K562 (cell line): ENCODE results near the gene TUFM. TPM values are rescaled to one million over a fixed set of nuclear protein-coding genes. Genes with fewer than 3 reads are reported as not detected.
"Not testable (repeated sequence)": the region's sequence is repeated elsewhere in the genome, so short reads cannot be mapped to it uniquely, and the experiment has no call there.

Source experiments
- ATAC-seq: fragments of 200-7000 bp; cut with Tn5 transposase; 3 replicates; pipeline ENCODE4 v1.9.1; 2020; ENCODE audit warnings: moderate library complexity
- BruUV-seq: library from RNA; stranded (reverse); fragments of 400-500 nt; replicated peaks from 2 replicates; lab custom pipeline; 2021; lab: Mats Ljungman, UMichigan
- CTCF ChIA-PET: fragments of 300-600 bp; formaldehyde crosslinking; extraction: SDS; loops from one replicate; lab custom pipeline; 2021; ENCODE audit warnings: low intra/inter-chr PET ratio; lab: Yijun Ruan, JAX
- POLR2A ChIA-PET: fragments of 300-600, 350-650 bp; sonication (Branson Sonifier 250); formaldehyde crosslinking; extraction: SDS; loops from one replicate; lab custom pipeline; 2021; ENCODE audit warnings: antibody characterized with exemption, inconsistent platforms; lab: Yijun Ruan, JAX
- DNase-seq, 4 experiments: peaks; one replicate each; pipeline versions ENCODE4 v3.0.0 to v3.0.0-alpha.2; 2011 to 2018; ENCODE audit warnings: low spot score in 3 of 4, mixed read lengths in 3 of 4; ENCODE audit errors: extremely low read depth in 1 of 4
- FAIRE-seq: peaks from 2 replicates; lab custom pipeline; 2011; peaks lifted over from hg19 to GRCh38; lab: Jason Lieb, UNC
- H2AFZ ChIP-seq: 2 replicates; pipeline ENCODE4 v1.6.0; 2011; ENCODE audit warnings: low read depth, low read length, control low read depth, inconsistent platforms
- H3K27ac ChIP-seq: fragments of 200-600 bp; 3 replicates; pipeline ENCODE4 v1.8.0; 2011; ENCODE audit warnings: low read depth, mild to moderate bottlenecking, control low read depth, inconsistent platforms, low read length, moderate library complexity, mixed read lengths; ENCODE audit errors: extremely low read depth
- H3K27me3 ChIP-seq, 2 experiments: fragments of 300-600 bp in 1 of 2; 2 replicates in 1 of 2; 3 replicates in 1 of 2; pipeline versions ENCODE4 v1.6.0 to v1.8.0; 2011; ENCODE audit warnings: inconsistent platforms in 2 of 2, low read length in 2 of 2, mild to moderate bottlenecking in 1 of 2, mixed read lengths in 1 of 2, moderate library complexity in 1 of 2; ENCODE audit not compliant: control insufficient read depth in 2 of 2, insufficient read depth in 2 of 2
- H3K36me3 ChIP-seq: fragments of 300-600 bp; 3 replicates; pipeline ENCODE4 v1.8.0; 2011; ENCODE audit warnings: mild to moderate bottlenecking, low read length, inconsistent platforms; ENCODE audit not compliant: control insufficient read depth, insufficient read depth
- H3K4me1 ChIP-seq, 2 experiments: fragments of 200-600 bp in 1 of 2; replicated peaks in 1 of 2; 2 replicates in 1 of 2; 3 replicates in 1 of 2; pipeline versions ENCODE4 v1.5.1 to v1.8.0; 2011; ENCODE audit warnings: inconsistent platforms in 2 of 2, low read length in 2 of 2, mild to moderate bottlenecking in 1 of 2, mixed read lengths in 1 of 2, moderate library complexity in 1 of 2; ENCODE audit not compliant: control insufficient read depth in 2 of 2, insufficient read depth in 2 of 2
- H3K4me2 ChIP-seq: 2 replicates; pipeline ENCODE4 v1.6.1; 2011; ENCODE audit warnings: low read length, control low read depth, inconsistent platforms, mixed read lengths; ENCODE audit not compliant: insufficient read depth
- H3K4me3 ChIP-seq: fragments of 200-600 bp; sonication (generic), shearing (Covaris generic); 2 replicates; pipeline ENCODE4 v1.5.1; 2016; ENCODE audit warnings: control low read depth, inconsistent platforms
- H3K79me2 ChIP-seq: fragments of 200-600 bp; 3 replicates; pipeline ENCODE4 v1.8.0; 2011; ENCODE audit warnings: low read length, inconsistent platforms; ENCODE audit not compliant: control insufficient read depth, insufficient read depth
- H3K9ac ChIP-seq, 2 experiments: 2 replicates each; pipeline versions ENCODE4 v1.6.0 to v1.6.1; 2011; ENCODE audit warnings: low read depth in 2 of 2, low read length in 2 of 2, control low read depth in 1 of 2, inconsistent platforms in 1 of 2, mild to moderate bottlenecking in 1 of 2, mixed read lengths in 1 of 2; ENCODE audit not compliant: insufficient read depth in 1 of 2
- H3K9me1 ChIP-seq: one replicate; pipeline ENCODE4 v1.6.0; 2011; ENCODE audit warnings: inconsistent platforms, mild to moderate bottlenecking, low read length, moderate library complexity; ENCODE audit not compliant: control insufficient read depth, insufficient read depth
- H3K9me3 ChIP-seq: replicated peaks from 2 replicates; pipeline ENCODE4 v1.5.1; 2011; ENCODE audit warnings: low read depth, low read length, inconsistent platforms; ENCODE audit not compliant: control insufficient read depth, insufficient read depth
- H4K20me1 ChIP-seq: replicated peaks from 2 replicates; pipeline ENCODE4 v1.6.1; 2011; ENCODE audit warnings: low read length, inconsistent platforms, mixed read lengths; ENCODE audit not compliant: control insufficient read depth, insufficient read depth
- CBX1 ChIP-seq: sonication (generic); IDR thresholded peaks from 2 replicates; pipeline ENCODE4 v1.6.1; 2016; ENCODE audit warnings: antibody characterized with exemption, low read depth, mild to moderate bottlenecking
- EGR1 ChIP-seq: fragments of 450-650 bp; conservative IDR thresholded peaks from 2 replicates; pipeline ENCODE4 v1.6.1; 2017; ENCODE audit warnings: mild to moderate bottlenecking
- HNRNPL ChIP-seq: fragments of 200-400 bp; formaldehyde crosslinking; IDR thresholded peaks from 2 replicates; pipeline ENCODE4 v1.6.1; 2017; ENCODE audit warnings: low read depth, mild to moderate bottlenecking, low read length
- RBFOX2 ChIP-seq: fragments of 200-400 bp; formaldehyde crosslinking; IDR thresholded peaks from 2 replicates; pipeline ENCODE4 v1.6.1; 2017; ENCODE audit warnings: low read depth, mild to moderate bottlenecking, low read length, moderate library complexity
- ZNF143 ChIP-seq: sonication (generic); formaldehyde crosslinking; IDR thresholded peaks from 2 replicates; pipeline ENCODE4 v1.9.0; 2022; ENCODE audit warnings: mild to moderate bottlenecking, missing genetic modification reagents
- ZNF512 ChIP-seq: IDR thresholded peaks from 2 replicates; pipeline ENCODE4 v1.6.1; 2016; ENCODE audit warnings: missing genetic modification characterization, missing compliant biosample characterization
- WGBS: fragments of 100-300 bp; shearing (Covaris generic); methylation state at CpG from one replicate; pipeline ENCODE4 v1.1.6; 2016; ENCODE audit warnings: low coverage, mixed read lengths; ENCODE audit not compliant: insufficient coverage; ENCODE audit errors: missing lambda C conversion rate; 5-methylcytosine and 5-hydroxymethylcytosine counted together
- in situ Hi-C: fragments of 300-500 bp; cut with MboI; formaldehyde crosslinking; loops from 4 replicates; pipeline ENCODE4 v1.15.0; 2018; ENCODE audit warnings: inconsistent platforms, mixed read lengths
- intact Hi-C: fragments of 100-400 bp; cut with micrococcal nuclease; formaldehyde crosslinking; loops from 2 replicates; pipeline ENCODE4 v1.14.2; 2022
- polyA plus RNA-seq, 8 experiments: library from polyadenylated mRNA; depleted of rRNA in 4 of 8; stranded (reverse) in 5 of 8; unstranded in 3 of 8; fragments of >200 nt; fragmentation: Nextera tagmentation in 2 of 8; fragmentation: Illumina TruSeq in 1 of 8; extraction: Ambion mirVana in 2 of 8; extraction: Trizol in 1 of 8; gene quantifications; 2 replicates each; pipeline versions ENCODE4 v1.2.1 to v1.2.3, GENCODE V29; 2011 to 2014; ENCODE audit warnings: inconsistent platforms in 1 of 8, missing spikeins in 1 of 8
- total RNA-seq, 7 experiments: library from RNA; depleted of rRNA in 6 of 7; stranded (reverse); fragments of >200 nt in 6 of 7; fragmentation: Illumina TruSeq in 2 of 7; extraction: Trizol in 2 of 7; gene quantifications; 2 replicates each; pipeline versions ENCODE4 v1.2.1 to v1.2.3, GENCODE V29; 2011 to 2021; ENCODE audit warnings: low replicate concordance in 1 of 7
- TF ChIP-seq, protein P1 (sequence below): fragments of 250-450 bp; sonication (Bioruptor Pico); IDR thresholded peaks from 2 replicates; pipeline ENCODE4 v1.8.0; 2021; ENCODE audit warnings: moderate library complexity, mild to moderate bottlenecking, inconsistent platforms

TUFM gene
- total and polyA plus RNA-seq, 9 of the 15 experiments (the other 6 are each of a cell fraction or from before 2014, with no cell fraction given), result 34.1 to 434 (median 256) TPM

GRCh38 chr16:28869201-28869600, 23.1 kb upstream of the TUFM start:
- ChIA-PET POLR2A (interaction anchor here (0.6 to 1.7 kb wide), 2 partner anchors 10 to 49 kb away, joined by 3 to 6 read pairs; partner anchors contain the start of gene ATP2A1), CTCF (no interaction called here)
- no TSS peak for BruUV-seq
- 97% methylated on average over 11 of the region's 11 CpGs for WGBS
- no peak overlapping the region for H3K27ac ChIP-seq
- peak overlapping the region in 1 of 2 experiments; percentile 63; a peak in 2 of 4 replicates for H3K9ac ChIP-seq
- peaks cover 9 to 33% of the 10 kb centered on the region in 2 experiments; a peak in 4 of 5 replicates for H3K4me1 ChIP-seq
- TF ChIP-seq ZNF143 (no peak), EGR1 (no peak), CBX1 (no peak), RBFOX2 (0 out of 2 replicates have a peak, but pooled peaks have one; percentile 29), ZNF512 (tag) (no peak), HNRNPL (no peak)
- TF ChIP-seq, protein P1, sequence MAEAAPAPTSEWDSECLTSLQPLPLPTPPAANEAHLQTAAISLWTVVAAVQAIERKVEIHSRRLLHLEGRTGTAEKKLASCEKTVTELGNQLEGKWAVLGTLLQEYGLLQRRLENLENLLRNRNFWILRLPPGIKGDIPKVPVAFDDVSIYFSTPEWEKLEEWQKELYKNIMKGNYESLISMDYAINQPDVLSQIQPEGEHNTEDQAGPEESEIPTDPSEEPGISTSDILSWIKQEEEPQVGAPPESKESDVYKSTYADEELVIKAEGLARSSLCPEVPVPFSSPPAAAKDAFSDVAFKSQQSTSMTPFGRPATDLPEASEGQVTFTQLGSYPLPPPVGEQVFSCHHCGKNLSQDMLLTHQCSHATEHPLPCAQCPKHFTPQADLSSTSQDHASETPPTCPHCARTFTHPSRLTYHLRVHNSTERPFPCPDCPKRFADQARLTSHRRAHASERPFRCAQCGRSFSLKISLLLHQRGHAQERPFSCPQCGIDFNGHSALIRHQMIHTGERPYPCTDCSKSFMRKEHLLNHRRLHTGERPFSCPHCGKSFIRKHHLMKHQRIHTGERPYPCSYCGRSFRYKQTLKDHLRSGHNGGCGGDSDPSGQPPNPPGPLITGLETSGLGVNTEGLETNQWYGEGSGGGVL (CRISPR knock-in tag), result no peak
- in situ Hi-C loops (no loop called here), intact Hi-C loops (no loop called here)
- H3K9me1 ChIP-seq, result no peaks in the 10 kb centered on the region
- peaks cover 86% of the 10 kb centered on the region; the same call in 2 of the 3 replicates for H3K36me3 ChIP-seq
- ATAC-seq (no peak), DNase-seq (no peak), FAIRE-seq (no peak)
- no peaks in the 10 kb centered on the region for H3K9me3 ChIP-seq
- H4K20me1 ChIP-seq, result peaks cover 8% of the 10 kb centered on the region; the same call in 1 of the 2 replicates
- H3K79me2 ChIP-seq, result peaks cover 27% of the 10 kb centered on the region
- H3K27me3 ChIP-seq, result no peaks in the 10 kb centered on the region; a peak in 1 of 5 replicates
- H3K4me3 ChIP-seq, result no peak overlapping the region
- H2AFZ ChIP-seq, result no peak overlapping the region
- no peak overlapping the region for H3K4me2 ChIP-seq

DNA sequence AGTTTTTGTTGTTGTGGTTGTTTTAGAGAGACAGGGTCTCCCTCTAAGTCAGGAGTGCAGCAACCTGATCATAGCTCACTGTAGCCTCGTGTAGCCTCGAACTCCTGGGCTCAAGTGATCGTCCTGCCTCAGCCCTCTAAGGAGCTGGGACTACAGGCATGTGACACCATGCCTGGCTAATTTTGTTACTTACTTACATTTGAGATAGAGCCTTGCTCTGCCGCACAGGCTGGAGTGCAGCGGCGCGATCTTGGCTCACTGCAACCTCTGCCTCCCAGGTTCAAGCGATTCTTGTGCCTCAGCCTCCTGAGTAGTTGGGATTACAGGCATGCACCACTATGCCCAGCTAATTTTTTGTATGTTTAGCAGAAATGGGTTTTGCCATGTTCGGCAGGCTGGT, 21.5 kb upstream of the TUFM start:
- H4K20me1 ChIP-seq, H2AFZ ChIP-seq, H3K9me3 ChIP-seq, H3K9me1 ChIP-seq, in situ Hi-C loops, H3K4me3 ChIP-seq, FAIRE-seq, H3K27me3 ChIP-seq, CTCF ChIA-PET, intact Hi-C loops, BruUV-seq, H3K9ac ChIP-seq, H3K27ac ChIP-seq, ATAC-seq, DNase-seq, H3K4me2 ChIP-seq: not testable (repeated sequence)
- POLR2A ChIA-PET, result interaction anchor here (0.6 to 1.7 kb wide), 4 partner anchors 8 to 29 kb away, joined by 4 to 8 read pairs (median 7); partner anchors contain the start of gene ATP2A1
- H3K4me1 ChIP-seq, result peaks cover 9 to 26% of the 10 kb centered on the region in 2 experiments; a peak in 4 of 5 replicates
- peaks cover 41% of the 10 kb centered on the region for H3K79me2 ChIP-seq
- peaks cover 72% of the 10 kb centered on the region; the same call in 2 of the 3 replicates for H3K36me3 ChIP-seq
- WGBS, result 95% methylated on average over 9 of the region's 9 CpGs
